ENCODE results near the gene FNDC5. TPM values are rescaled to one million over a fixed set of nuclear protein-coding genes. Genes with fewer than 3 reads are reported as not detected.

Gene FNDC5
- polyA plus RNA-seq, 1 of the 3 experiments (the other 2 are of a cell fraction): 0.59 TPM

GRCh38 chr1:32871364-32872191 lies 866 bp upstream of the FNDC5 start:
- Histone ChIP-seq H3K9me2 (no peaks in the 10 kb centered on the region), H3K9ac (no peak overlapping the region), H4K20me1 (ENCODE audit: insufficient read depth) (no peaks in the 10 kb centered on the region), H3K27me3 (ENCODE audit: insufficient read depth) (no peaks in the 10 kb centered on the region), H2AFZ (ENCODE audit: low read depth) (no peak overlapping the region), H3K9me3 (no peaks in the 10 kb centered on the region), H3K4me1 (ENCODE audit: control insufficient read depth in 1 of 2, insufficient read depth in 2 of 2, low read depth in 1 of 2, low read length in 1 of 2) (peaks cover 0 to 13% of the 10 kb centered on the region in 2 experiments; a peak in 1 of 4 replicates), H3K36me3 (replicated peaks in 1 of 2; ENCODE audit: control insufficient read depth in 1 of 2, insufficient read depth in 2 of 2, low read length in 1 of 2) (no peaks in the 10 kb centered on the region), H3K79me2 (ENCODE audit: insufficient read depth) (no peaks in the 10 kb centered on the region), H3K27ac (ENCODE audit: low read depth in 2 of 2, low read length in 1 of 2) (no peak overlapping the region), H3F3A (replicated peaks; ENCODE audit: insufficient read depth) (peaks cover 8% of the 10 kb centered on the region), H3K4me3 (ENCODE audit: low read depth in 2 of 2, low read length in 1 of 2) (peak overlapping the region in 1 of 2 experiments; percentile 46; a peak in 3 of 4 replicates), H3K4me2 (peak overlapping the region; percentile 69)
- POLR2A ChIA-PET: no interaction called here
- 67% methylated on average over 10 of the region's 13 CpGs for WGBS (ENCODE audit: low lambda C conversion rate)
- CTCF ChIA-PET: interaction anchor here (0.6 to 4.3 kb wide), 30 partner anchors 10 to 471 kb away, joined by 3 to 46 read pairs (median 5); partner anchors contain the start of genes AZIN2, HPCA, S100PBP and YARS1
- no peak for TF ChIP-seq USF2 (IDR thresholded peaks at IDR 0.05; ENCODE audit: borderline replicate concordance, low read depth, low read length)
- TF ChIP-seq IRF3 (IDR thresholded peaks at IDR 0.05; ENCODE audit: low read depth, low read length): no peak
- no peak for TF ChIP-seq EP300 (IDR thresholded peaks at IDR 0.05; ENCODE audit: borderline replicate concordance in 1 of 2, low read depth in 1 of 2, low read length in 1 of 2)
- TF ChIP-seq NRF1 (IDR thresholded peaks at IDR 0.05; ENCODE audit: low read depth, low read length): no peak
- no peak for TF ChIP-seq REST (IDR thresholded peaks at IDR 0.05; ENCODE audit: low read depth, low read length)
- TF ChIP-seq RFX5 (IDR thresholded peaks at IDR 0.05; ENCODE audit: low read length): no peak
- no peak for TF ChIP-seq USF1 (IDR thresholded peaks at IDR 0.05; ENCODE audit: borderline replicate concordance, low read depth)
- TF ChIP-seq SIN3A (IDR thresholded peaks at IDR 0.05; ENCODE audit: borderline replicate concordance, low read depth, low read length): no peak
- TF ChIP-seq YY1 (IDR thresholded peaks at IDR 0.05; ENCODE audit: low read depth): no peak
- no peak for TF ChIP-seq NFIC (IDR thresholded peaks at IDR 0.05; ENCODE audit: borderline replicate concordance)
- no peak for TF ChIP-seq SMC3 (IDR thresholded peaks at IDR 0.05; ENCODE audit: low read depth, low read length)
- no peak for TF ChIP-seq JUND (IDR thresholded peaks at IDR 0.05)
- TF ChIP-seq TEAD4 (IDR thresholded peaks at IDR 0.05; ENCODE audit: borderline replicate concordance, insufficient read depth): no peak
- no peak for TF ChIP-seq FOSL2 (IDR thresholded peaks at IDR 0.05; ENCODE audit: borderline replicate concordance, low read depth)
- TF ChIP-seq PBX3 (IDR thresholded peaks at IDR 0.05): no peak
- no peak for TF ChIP-seq MEF2A (IDR thresholded peaks at IDR 0.05; ENCODE audit: borderline replicate concordance, low read depth)
- TF ChIP-seq RCOR1 (IDR thresholded peaks at IDR 0.05; ENCODE audit: low read length): no peak
- no peak for TF ChIP-seq EZH2phosphoT487 (IDR thresholded peaks at IDR 0.05; ENCODE audit: borderline replicate concordance, low read depth)
- no peak for TF ChIP-seq RXRA (IDR thresholded peaks at IDR 0.05; ENCODE audit: borderline replicate concordance, low read depth)
- no peak for DNase-seq

Data from SK-N-SH (cell line).